ENCODE measurements around the gene EGR4.

- TF ChIP-seq CTCF (IDR thresholded peaks at IDR 0.05) (no peak), POLR2A (IDR thresholded peaks at IDR 0.05) (no peak), POLR2AphosphoS5 (IDR thresholded peaks at IDR 0.05) (no peak)
Observed at GRCh38 chr2:73267008-73267407, 26.3 kb downstream of the EGR4 start.
